A673 (cell line): ENCODE results near the gene NKD1.

ENCODE experiments used
- CTCF ChIP-seq: fragments of 300-800, 200-600 bp; sonication (generic); conservative IDR thresholded peaks from 2 replicates; pipeline ENCODE4 v1.5.1; 2017; ENCODE audit warnings: low read depth, mild to moderate bottlenecking, antibody characterized with exemption, low read length, moderate library complexity, mixed read lengths
- EZH2 ChIP-seq: fragments of 200-600 bp; sonication (generic); IDR thresholded peaks from 2 replicates; pipeline ENCODE4 v1.6.1; 2017; ENCODE audit warnings: borderline replicate concordance, low read depth, mild to moderate bottlenecking, mixed read lengths, antibody characterized with exemption, low read length; ENCODE audit not compliant: poor library complexity, severe bottlenecking

GRCh38 chr16:50655558-50656055 is 107.4 kb downstream of the NKD1 start:
- TF ChIP-seq CTCF (no peak), EZH2 (no peak)
